MCF 10A (cell line): ENCODE measurements around the gene SPRR1B. TPM values are rescaled to one million over a fixed set of nuclear protein-coding genes. Genes with fewer than 3 reads are reported as not detected.

ENCODE experiments used
- BruUV-seq: library from RNA; stranded (reverse); fragments of 400-500 nt; replicated peaks from 2 replicates; lab custom pipeline; 2021; lab: Mats Ljungman, UMichigan
- CTCF ChIA-PET: fragments of 300-600 bp; sonication (Branson Sonifier 250); formaldehyde crosslinking; extraction: SDS; loops from one replicate; lab custom pipeline; 2021; ENCODE audit warnings: antibody characterized with exemption, inconsistent platforms; lab: Yijun Ruan, JAX
- POLR2A ChIA-PET: fragments of 300-600, 350-650 bp; sonication (Branson Sonifier 250); formaldehyde crosslinking; extraction: SDS; loops from one replicate; lab custom pipeline; 2020; ENCODE audit warnings: antibody characterized with exemption, inconsistent platforms; lab: Yijun Ruan, JAX
- DNase-seq: peaks from one replicate; pipeline ENCODE4 v3.0.0-alpha.2; 2018; ENCODE audit not compliant: unreplicated experiment
- H3K27ac Mint-ChIP-seq: one replicate; pipeline ENCODE4 v1.8.0; 2022; ENCODE audit warnings: mild to moderate bottlenecking, low read depth, mixed read lengths; ENCODE audit not compliant: unreplicated experiment
- H3K27me3 Mint-ChIP-seq: one replicate; pipeline ENCODE4 v1.8.0; 2022; ENCODE audit warnings: mixed read lengths; ENCODE audit not compliant: insufficient read depth, unreplicated experiment
- H3K36me3 Mint-ChIP-seq: one replicate; pipeline ENCODE4 v1.8.0; 2022; ENCODE audit warnings: mild to moderate bottlenecking, moderate library complexity, mixed read lengths; ENCODE audit not compliant: insufficient read depth, unreplicated experiment
- H3K4me1 Mint-ChIP-seq: one replicate; pipeline ENCODE4 v1.8.0; 2022; ENCODE audit warnings: mixed read lengths; ENCODE audit not compliant: insufficient read depth, unreplicated experiment
- H3K4me3 Mint-ChIP-seq: one replicate; pipeline ENCODE4 v1.8.0; 2022; ENCODE audit warnings: mild to moderate bottlenecking, moderate library complexity, mixed read lengths; ENCODE audit not compliant: unreplicated experiment
- H3K9me3 Mint-ChIP-seq: one replicate; pipeline ENCODE4 v1.8.0; 2022; ENCODE audit warnings: mixed read lengths; ENCODE audit not compliant: unreplicated experiment
- intact Hi-C: fragments of 100-400 bp; cut with micrococcal nuclease; formaldehyde crosslinking; loops from 2 replicates; pipeline ENCODE4 v1.14.1; 2022
- total RNA-seq: library from RNA; stranded (reverse); gene quantifications from 2 replicates; pipeline ENCODE4 v1.2.3, GENCODE V29; 2022
- TF ChIP-seq, protein P1 (sequence below): fragments of 200-600 bp; IDR thresholded peaks from one replicate; pipeline ENCODE4 v1.8.0; 2022; ENCODE audit warnings: antibody characterized with exemption, mild to moderate bottlenecking; ENCODE audit not compliant: unreplicated experiment

SPRR1B gene
- total RNA-seq, 1 experiment from 2014 or later, result 3.5 TPM

DNA sequence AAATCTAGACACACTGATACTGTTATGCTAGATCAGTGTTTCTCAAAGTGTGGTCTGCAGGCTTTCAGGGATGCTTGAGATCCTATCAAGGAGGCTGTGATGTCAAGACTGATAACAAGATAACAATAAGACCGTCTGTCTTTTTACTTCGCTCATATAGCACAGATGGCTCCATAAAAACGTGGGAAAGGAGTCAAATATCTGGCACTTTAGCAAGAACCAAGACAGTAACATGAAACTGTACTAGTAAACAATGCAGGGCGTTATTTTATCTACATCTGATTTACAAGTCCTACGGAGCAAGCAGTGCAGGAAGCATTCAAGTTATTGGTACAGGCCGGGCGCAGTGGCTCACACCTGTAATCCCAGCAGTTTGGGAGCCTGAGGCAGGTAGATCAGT, 33.1 kb upstream of the SPRR1B start:
- DNase-seq, result no peak
- Mint-ChIP-seq H3K27me3 (no peaks in the 10 kb centered on the region), H3K27ac (no peak overlapping the region), H3K4me1 (peaks cover 16% of the 10 kb centered on the region), H3K36me3 (no peaks in the 10 kb centered on the region), H3K9me3 (peaks cover 8% of the 10 kb centered on the region), H3K4me3 (no peak overlapping the region)
- TF ChIP-seq, protein P1, sequence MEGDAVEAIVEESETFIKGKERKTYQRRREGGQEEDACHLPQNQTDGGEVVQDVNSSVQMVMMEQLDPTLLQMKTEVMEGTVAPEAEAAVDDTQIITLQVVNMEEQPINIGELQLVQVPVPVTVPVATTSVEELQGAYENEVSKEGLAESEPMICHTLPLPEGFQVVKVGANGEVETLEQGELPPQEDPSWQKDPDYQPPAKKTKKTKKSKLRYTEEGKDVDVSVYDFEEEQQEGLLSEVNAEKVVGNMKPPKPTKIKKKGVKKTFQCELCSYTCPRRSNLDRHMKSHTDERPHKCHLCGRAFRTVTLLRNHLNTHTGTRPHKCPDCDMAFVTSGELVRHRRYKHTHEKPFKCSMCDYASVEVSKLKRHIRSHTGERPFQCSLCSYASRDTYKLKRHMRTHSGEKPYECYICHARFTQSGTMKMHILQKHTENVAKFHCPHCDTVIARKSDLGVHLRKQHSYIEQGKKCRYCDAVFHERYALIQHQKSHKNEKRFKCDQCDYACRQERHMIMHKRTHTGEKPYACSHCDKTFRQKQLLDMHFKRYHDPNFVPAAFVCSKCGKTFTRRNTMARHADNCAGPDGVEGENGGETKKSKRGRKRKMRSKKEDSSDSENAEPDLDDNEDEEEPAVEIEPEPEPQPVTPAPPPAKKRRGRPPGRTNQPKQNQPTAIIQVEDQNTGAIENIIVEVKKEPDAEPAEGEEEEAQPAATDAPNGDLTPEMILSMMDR, result no peak
- CTCF ChIA-PET, result interaction anchor here (0.5 kb wide), 1 partner anchor 638 kb away, joined by 4 read pairs; no protein-coding TSS in a partner anchor
- POLR2A ChIA-PET, result interaction anchor here (1.6 kb wide), 1 partner anchor 12 kb away, joined by 4 read pairs; no protein-coding TSS in a partner anchor
- intact Hi-C loops, result no loop called here
- BruUV-seq, result no TSS peak

DNA sequence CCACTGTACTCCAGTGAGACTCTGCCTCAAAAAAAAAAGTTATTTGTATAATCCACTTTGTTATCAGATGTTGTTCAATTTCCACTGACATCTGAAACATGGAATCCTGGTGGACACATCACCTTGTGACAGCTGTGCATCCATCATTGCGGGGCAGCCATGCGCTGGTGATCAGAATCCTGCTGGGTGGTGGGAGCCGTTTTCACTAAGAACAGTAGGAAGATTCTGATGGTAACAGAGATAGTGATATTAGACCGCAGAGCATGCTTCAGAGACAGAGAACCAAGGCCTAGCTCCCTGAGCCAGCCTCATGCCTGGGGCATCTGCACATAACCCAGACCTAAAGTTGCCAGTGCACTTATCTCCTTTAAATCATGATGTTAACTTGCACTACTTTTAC, 32.5 kb upstream of the SPRR1B start:
- H3K27me3 Mint-ChIP-seq, result no peaks in the 10 kb centered on the region
- peaks cover 16% of the 10 kb centered on the region for H3K4me1 Mint-ChIP-seq
- TF ChIP-seq, protein P1, result no peak
- H3K9me3 Mint-ChIP-seq, result peaks cover 8% of the 10 kb centered on the region
- no peak overlapping the region for H3K27ac Mint-ChIP-seq
- no peak for DNase-seq
- no TSS peak for BruUV-seq
- intact Hi-C loops, result no loop called here
- ChIA-PET POLR2A (interaction anchor here (1.1 kb wide), 1 partner anchor 8 kb away, joined by 3 read pairs; no protein-coding TSS in a partner anchor), CTCF (interaction anchor here (1.8 kb wide), 1 partner anchor 128 kb away, joined by 8 read pairs; no protein-coding TSS in a partner anchor)
- no peak overlapping the region for H3K4me3 Mint-ChIP-seq
- H3K36me3 Mint-ChIP-seq, result no peaks in the 10 kb centered on the region

DNA sequence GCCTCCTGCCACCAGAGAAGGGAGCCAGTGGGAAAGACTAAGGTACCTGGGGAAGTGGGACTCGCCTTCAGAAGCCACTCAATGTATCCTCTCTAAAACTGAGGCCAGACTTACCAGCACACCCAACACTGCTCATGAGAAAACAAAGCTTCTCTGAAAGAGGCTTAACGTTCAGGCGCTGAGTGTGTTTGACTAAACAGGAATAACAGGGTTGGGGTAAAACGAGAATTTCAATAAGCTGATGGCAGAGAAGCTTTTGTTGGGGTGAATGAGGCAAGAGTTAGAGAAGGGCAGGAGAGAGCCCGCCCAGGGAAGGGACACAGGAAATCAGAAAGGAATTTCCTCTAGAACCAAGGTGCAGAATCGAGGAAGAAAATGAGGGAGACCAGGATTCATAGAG, 31.2 kb upstream of the SPRR1B start:
- intact Hi-C loops, result no loop called here
- no peak for DNase-seq
- TF ChIP-seq, protein P1, result no peak
- BruUV-seq, result no TSS peak
- Mint-ChIP-seq H3K36me3 (no peaks in the 10 kb centered on the region), H3K27ac (peak overlapping the region; percentile 0), H3K4me1 (peaks cover 16% of the 10 kb centered on the region), H3K9me3 (peaks cover 8% of the 10 kb centered on the region), H3K4me3 (no peak overlapping the region), H3K27me3 (no peaks in the 10 kb centered on the region)
- CTCF ChIA-PET, result interaction anchor here (0.6 to 1.8 kb wide), 6 partner anchors 33 to 223 kb away, joined by 3 to 8 read pairs (median 3); no protein-coding TSS in a partner anchor
- POLR2A ChIA-PET, result interaction anchor here (0.5 to 1.5 kb wide), 4 partner anchors 8 to 13 kb away, joined by 3 to 5 read pairs (median 4); no protein-coding TSS in a partner anchor

DNA sequence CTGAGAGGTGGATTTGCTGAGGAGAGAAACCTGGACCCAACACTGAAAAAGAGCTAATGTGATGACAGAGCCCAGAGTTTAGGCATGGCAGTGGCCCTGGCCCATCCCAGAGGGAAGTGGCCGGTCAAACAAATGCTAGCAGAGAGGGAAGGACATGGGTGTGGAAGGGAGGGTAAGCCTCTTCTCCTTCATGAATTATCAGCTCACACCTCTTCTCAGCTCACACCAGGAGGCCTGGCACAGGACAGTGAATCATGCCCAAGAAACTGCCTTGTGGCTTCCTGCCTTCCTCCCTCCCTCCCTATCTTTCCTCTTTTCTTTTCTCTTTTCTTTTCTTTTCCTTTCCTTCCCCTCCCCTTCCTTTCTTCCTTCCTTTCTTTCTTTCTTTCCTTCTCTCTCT, 30.7 kb upstream of the SPRR1B start:
- peaks cover 16% of the 10 kb centered on the region for H3K4me1 Mint-ChIP-seq
- H3K9me3 Mint-ChIP-seq, result peaks cover 5% of the 10 kb centered on the region
- CTCF ChIA-PET, result interaction anchor here (0.6 to 1.8 kb wide), 7 partner anchors 33 to 222 kb away, joined by 3 to 8 read pairs (median 3); no protein-coding TSS in a partner anchor
- no peaks in the 10 kb centered on the region for H3K36me3 Mint-ChIP-seq
- intact Hi-C loops, result no loop called here
- H3K27me3 Mint-ChIP-seq, result no peaks in the 10 kb centered on the region
- TF ChIP-seq, protein P1, result no peak
- no TSS peak for BruUV-seq
- no peak overlapping the region for H3K4me3 Mint-ChIP-seq
- peak; percentile 30 for DNase-seq
- peak overlapping the region; percentile 0 for H3K27ac Mint-ChIP-seq
- POLR2A ChIA-PET, result interaction anchor here (0.6 to 1.5 kb wide), 6 partner anchors 8 to 520 kb away, joined by 3 to 5 read pairs (median 4); no protein-coding TSS in a partner anchor
